ENCODE measurements around the gene KIF2C. TPM values are rescaled to one million over a fixed set of nuclear protein-coding genes. Genes with fewer than 3 reads are reported as not detected.
"Not testable (repeated sequence)": the region's sequence is repeated elsewhere in the genome, so short reads cannot be mapped to it uniquely, and the experiment has no call there.

KIF2C gene
- total and polyA plus RNA-seq, 10 donors = 1.4 to 7.6 (median 4.5) TPM

DNA sequence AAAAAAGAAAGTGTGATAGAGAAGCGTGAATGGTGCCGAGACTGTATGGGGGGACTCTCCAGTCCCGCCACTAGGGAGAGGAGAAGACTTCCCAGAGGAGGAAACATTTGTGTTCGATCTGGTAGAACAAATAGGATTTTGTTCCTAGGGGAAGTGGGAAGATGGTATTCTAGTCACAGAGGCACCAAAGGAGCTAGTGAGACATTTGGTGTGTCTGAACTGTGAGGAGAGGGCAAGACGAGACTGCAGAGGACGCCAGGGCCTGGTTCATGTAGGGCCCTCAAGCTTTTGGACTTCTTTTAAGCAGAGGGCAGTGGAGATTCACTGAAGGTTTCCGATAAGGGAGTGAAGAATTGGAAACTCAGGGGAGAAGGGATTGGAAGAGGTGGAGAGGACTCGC, 71.6 kb downstream of the KIF2C start:
- WGBS, 5 donors = 80 to 88% (median 83%) methylated on average over 8 of the region's 8 CpGs
- DNase-seq = peak; percentile 47
- intact Hi-C loops (cut with DNase I; ENCODE audit: low total_unique reads) = no loop called here
- peaks cover 0 to 8% (median 5%) of the 10 kb centered on the region in 6 donors for H3K36me3 ChIP-seq
- H3K4me3 ChIP-seq = no peak overlapping the region
- peaks cover 51 to 94% (median 83%) of the 10 kb centered on the region in 6 donors for H3K4me1 ChIP-seq
- no peaks in the 10 kb centered on the region for H3K27me3 ChIP-seq (replicated peaks in 1 of 7)
- no peaks in the 10 kb centered on the region for H3K9me3 ChIP-seq
- H3K27ac ChIP-seq = peak overlapping the region in 5 of 8 donors; percentile 95 to 99 (median 98)
- TF ChIP-seq, protein P1, sequence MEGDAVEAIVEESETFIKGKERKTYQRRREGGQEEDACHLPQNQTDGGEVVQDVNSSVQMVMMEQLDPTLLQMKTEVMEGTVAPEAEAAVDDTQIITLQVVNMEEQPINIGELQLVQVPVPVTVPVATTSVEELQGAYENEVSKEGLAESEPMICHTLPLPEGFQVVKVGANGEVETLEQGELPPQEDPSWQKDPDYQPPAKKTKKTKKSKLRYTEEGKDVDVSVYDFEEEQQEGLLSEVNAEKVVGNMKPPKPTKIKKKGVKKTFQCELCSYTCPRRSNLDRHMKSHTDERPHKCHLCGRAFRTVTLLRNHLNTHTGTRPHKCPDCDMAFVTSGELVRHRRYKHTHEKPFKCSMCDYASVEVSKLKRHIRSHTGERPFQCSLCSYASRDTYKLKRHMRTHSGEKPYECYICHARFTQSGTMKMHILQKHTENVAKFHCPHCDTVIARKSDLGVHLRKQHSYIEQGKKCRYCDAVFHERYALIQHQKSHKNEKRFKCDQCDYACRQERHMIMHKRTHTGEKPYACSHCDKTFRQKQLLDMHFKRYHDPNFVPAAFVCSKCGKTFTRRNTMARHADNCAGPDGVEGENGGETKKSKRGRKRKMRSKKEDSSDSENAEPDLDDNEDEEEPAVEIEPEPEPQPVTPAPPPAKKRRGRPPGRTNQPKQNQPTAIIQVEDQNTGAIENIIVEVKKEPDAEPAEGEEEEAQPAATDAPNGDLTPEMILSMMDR (IDR thresholded peaks at IDR 0.05 in 8 of 11, conservative IDR thresholded peaks at IDR 0.05 in 3 of 11) = no peak
- TF ChIP-seq POLR2AphosphoS5 (IDR thresholded peaks at IDR 0.05) (no peak), POLR2A (IDR thresholded peaks at IDR 0.05) (no peak)

DNA sequence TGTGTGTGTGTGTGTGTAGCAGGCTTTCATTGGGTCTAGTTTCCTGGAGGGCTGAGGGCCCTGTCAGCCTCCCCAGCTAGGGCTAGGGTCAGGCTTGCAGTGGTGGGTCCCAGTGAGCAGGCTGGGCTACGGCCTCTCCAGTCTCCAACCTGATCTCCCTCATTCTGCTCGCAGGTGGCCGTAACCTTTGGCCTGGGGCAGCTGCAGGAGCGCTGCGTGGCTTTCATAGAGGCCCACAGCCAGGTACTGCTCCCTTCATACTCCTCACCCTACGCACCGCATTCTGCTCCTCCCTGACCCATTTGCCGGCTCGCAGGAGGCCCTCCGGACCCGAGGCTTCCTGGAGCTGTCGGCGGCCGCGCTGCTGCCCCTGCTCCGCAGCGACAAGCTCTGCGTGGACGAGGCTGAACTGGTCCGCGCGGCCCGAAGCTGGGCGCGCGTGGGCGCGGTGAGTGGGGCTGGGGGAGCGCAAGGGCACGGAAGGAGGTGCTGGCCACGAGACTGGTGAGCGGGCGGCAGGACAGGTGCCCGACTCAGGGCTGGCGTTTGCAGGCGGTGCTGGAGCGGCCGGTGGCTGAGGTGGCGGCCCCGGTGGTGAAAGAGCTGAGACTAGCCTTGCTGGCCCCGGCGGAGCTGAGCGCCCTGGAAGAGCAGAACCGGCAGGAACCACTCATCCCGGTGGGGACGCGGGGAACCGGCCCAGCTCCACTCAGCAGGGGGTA, 73.3 kb downstream of the KIF2C start:
- Histone ChIP-seq H3K36me3 (no peaks in the 10 kb centered on the region), H3K4me1 (peaks cover 34 to 80% (median 66%) of the 10 kb centered on the region in 6 donors), H3K4me3 (peak overlapping the region in 7 of 8 donors; percentile 38 to 66 (median 47)), H3K9me3 (no peaks in the 10 kb centered on the region), H3K27me3 (replicated peaks in 1 of 7) (no peaks in the 10 kb centered on the region), H3K27ac (peak overlapping the region; percentile 71 to 98 (median 89))
- TF ChIP-seq, protein P1 (IDR thresholded peaks at IDR 0.05 in 8 of 11, conservative IDR thresholded peaks at IDR 0.05 in 3 of 11) = no peak
- TF ChIP-seq POLR2A (IDR thresholded peaks at IDR 0.05) = no peak
- no peak for DNase-seq
- WGBS, 5 donors = 63 to 80% (median 73%) methylated on average over 45 to 48 of the region's 48 CpGs
- intact Hi-C loops (cut with DNase I; ENCODE audit: low total_unique reads) = no loop called here

DNA sequence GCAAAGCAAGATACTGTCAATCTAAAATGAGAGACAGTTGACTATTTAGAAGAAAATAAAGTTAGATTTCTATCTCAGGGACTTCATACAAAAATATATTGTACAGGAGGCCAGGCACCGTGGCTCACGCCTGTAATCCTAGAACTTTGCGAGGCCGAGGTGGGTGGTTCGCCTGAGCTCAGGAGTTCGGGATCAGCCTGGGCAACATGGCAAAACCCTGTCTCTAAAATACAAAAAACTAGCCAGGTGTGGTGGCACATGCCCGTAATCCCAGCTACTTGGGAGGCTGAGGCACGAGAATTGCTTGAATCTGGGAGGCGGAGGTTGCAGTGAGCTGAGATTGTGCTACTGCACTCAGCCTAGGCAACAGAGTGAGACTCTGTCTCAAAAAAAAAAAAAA, 76.3 kb downstream of the KIF2C start:
- H3K9me3 ChIP-seq; intact Hi-C loops (cut with DNase I; ENCODE audit: low total_unique reads); H3K4me3 ChIP-seq; H3K27me3 ChIP-seq (replicated peaks in 1 of 7); H3K27ac ChIP-seq; H3K36me3 ChIP-seq: not testable (repeated sequence)
- peaks cover 7 to 74% (median 60%) of the 10 kb centered on the region in 6 donors for H3K4me1 ChIP-seq
- DNase-seq = peak; percentile 55
- 82 to 98% (median 90%) methylated on average over 9 of the region's 9 CpGs for WGBS, 5 donors

DNA sequence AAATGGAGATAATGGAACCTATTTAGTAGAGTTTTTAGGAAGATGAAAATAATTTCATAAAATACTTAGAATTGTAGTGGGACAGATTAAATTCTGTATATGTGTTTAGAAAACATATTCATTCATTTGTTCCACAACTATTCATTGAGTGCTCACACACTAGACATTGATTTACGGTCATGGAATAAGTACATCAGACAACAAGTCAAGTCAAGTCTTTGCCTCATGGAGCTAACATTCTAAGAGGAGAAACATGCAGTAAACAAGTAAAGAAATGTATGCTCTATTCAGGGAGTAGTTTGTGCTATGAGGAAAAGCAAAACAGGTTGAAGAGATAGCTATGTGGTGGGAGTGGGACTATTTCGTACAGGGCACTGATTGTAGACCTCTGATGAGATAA, 77.7 kb downstream of the KIF2C start:
- WGBS, 5 donors = 90 to 98% (median 92%) methylated on average over 2 of the region's 2 CpGs
- H3K27ac ChIP-seq = no peak overlapping the region
- no peak overlapping the region for H3K4me3 ChIP-seq
- H3K27me3 ChIP-seq (replicated peaks in 1 of 7) = no peaks in the 10 kb centered on the region
- DNase-seq = no peak
- TF ChIP-seq POLR2AphosphoS5 (IDR thresholded peaks at IDR 0.05) (no peak), POLR2A (IDR thresholded peaks at IDR 0.05) (no peak)
- TF ChIP-seq, protein P1 (IDR thresholded peaks at IDR 0.05 in 8 of 11, conservative IDR thresholded peaks at IDR 0.05 in 3 of 11) = no peak
- intact Hi-C loops (cut with DNase I; ENCODE audit: low total_unique reads) = no loop called here
- H3K4me1 ChIP-seq = peaks cover 3 to 64% (median 50%) of the 10 kb centered on the region in 6 donors
- no peaks in the 10 kb centered on the region for H3K9me3 ChIP-seq
- H3K36me3 ChIP-seq = no peaks in the 10 kb centered on the region

Small RNAs within 50 kb of the gene (small RNA-seq; reads per million reads assigned to genes)
- gene RNU5D-1 = 1.7 to 8.9 (median 3.4) reads per million in 4 donors
- gene RNU5F-1 = 1.2 to 4.4 (median 2.0) reads per million in 4 donors
- 511 to 743 (median 539) reads per million in 4 donors for gene SNORD38A
- gene SNORD38B = 0 reads per million in 4 donors
- gene SNORD46 = 2,579 to 3,281 (median 3,146) reads per million in 4 donors
- 0 reads per million in 4 donors for gene SNORD55

Other genes with a start within 250 kb of the KIF2C start
- gene TMEM53, start 65.4 kb upstream of the KIF2C start, total RNA-seq = 1 to 10 TPM; 4.3 to 7.5 (median 5.4) TPM
- 1 to 10 TPM; 4.9 to 5.7 (median 5.5) TPM for gene TMEM53, start 65.4 kb upstream of the KIF2C start, polyA plus RNA-seq
- 10 to 100 TPM; 12.2 to 24.7 (median 16.2) TPM for gene ARMH1, start 65.1 kb upstream of the KIF2C start, total RNA-seq
- 10 to 100 TPM; 43.9 to 86.0 (median 77.4) TPM for gene ARMH1, start 65.1 kb upstream of the KIF2C start, polyA plus RNA-seq
- gene RNU5D-1, start 8.7 kb upstream of the KIF2C start, total RNA-seq = not detected
- not detected for gene RNU5D-1, start 8.7 kb upstream of the KIF2C start, polyA plus RNA-seq
- gene RPS8, start 35.7 kb downstream of the KIF2C start, total RNA-seq = 1,000 to 10,000 TPM; 1,626 to 2,405 (median 2,159) TPM
- 1,000 to 10,000 TPM; 4,436 to 6,194 (median 5,972) TPM for gene RPS8, start 35.7 kb downstream of the KIF2C start, polyA plus RNA-seq
- under 1 TPM in 4 of 7 donors, not detected in 3; 0.16 to 0.61 (median 0.30) TPM for gene BEST4, start 48.3 kb downstream of the KIF2C start, total RNA-seq
- gene BEST4, start 48.3 kb downstream of the KIF2C start, polyA plus RNA-seq = under 1 TPM; 0.32 to 0.89 (median 0.80) TPM
- 10 to 100 TPM; 22.0 to 51.7 (median 33.1) TPM for gene PLK3, start 60.5 kb downstream of the KIF2C start, total RNA-seq
- gene PLK3, start 60.5 kb downstream of the KIF2C start, polyA plus RNA-seq = 10 to 100 TPM; 14.7 to 24.6 (median 24.3) TPM
- 1 to 10 TPM in 2 of 7 donors, under 1 TPM in 2, not detected in 3; 0.82 to 2.1 (median 1.1) TPM for gene DYNLT4, start 67.5 kb downstream of the KIF2C start, total RNA-seq
- under 1 TPM; 0.15 to 0.58 (median 0.22) TPM for gene DYNLT4, start 67.5 kb downstream of the KIF2C start, polyA plus RNA-seq
- gene BTBD19, start 68.7 kb downstream of the KIF2C start, total RNA-seq = 10 to 100 TPM in 1 of 7 donors, 1 to 10 TPM in 6; 2.8 to 11.9 (median 7.3) TPM
- gene BTBD19, start 68.7 kb downstream of the KIF2C start, polyA plus RNA-seq = 1 to 10 TPM in 2 of 3 donors, under 1 TPM in 1; 0.73 to 5.5 (median 1.1) TPM
- gene PTCH2, start 103.4 kb downstream of the KIF2C start, total RNA-seq = 1 to 10 TPM; 1.0 to 1.5 (median 1.2) TPM
- gene PTCH2, start 103.4 kb downstream of the KIF2C start, polyA plus RNA-seq = 1 to 10 TPM in 2 of 3 donors, under 1 TPM in 1; 0.56 to 1.6 (median 1.3) TPM
- gene EIF2B3, start 246.8 kb downstream of the KIF2C start, total RNA-seq = 10 to 100 TPM; 14.5 to 28.8 (median 23.4) TPM
- 10 to 100 TPM in 2 of 3 donors, 1 to 10 TPM in 1; 7.4 to 15.2 (median 13.7) TPM for gene EIF2B3, start 246.8 kb downstream of the KIF2C start, polyA plus RNA-seq

Data from spleen (tissue), 11 donors.